Liver (tissue), 9 donors: Measurements from ENCODE around the gene DCUN1D3. TPM values are rescaled to one million over a fixed set of nuclear protein-coding genes. Genes with fewer than 3 reads are reported as not detected.

Source experiments
- DNase-seq: peaks from one replicate; pipeline ENCODE4 v3.0.0-alpha.2; 2017; ENCODE audit warnings: low spot score
- H3K27ac ChIP-seq, 2 donors: one replicate each; pipeline ENCODE4 v1.7.0; 2013; ENCODE audit warnings: inconsistent platforms in 2 of 2, low read length in 2 of 2, control low read depth in 1 of 2, low read depth in 1 of 2, mild to moderate bottlenecking in 1 of 2
- H3K27me3 ChIP-seq, 4 donors: one replicate each; pipeline versions ENCODE4 v1.6.1 to v1.7.0; 2013; ENCODE audit warnings: low read length in 3 of 4, inconsistent platforms in 1 of 4, mild to moderate bottlenecking in 1 of 4, moderate library complexity in 1 of 4; ENCODE audit not compliant: control insufficient read depth in 4 of 4, insufficient read depth in 4 of 4
- H3K36me3 ChIP-seq, 4 donors: one replicate each; pipeline versions ENCODE4 v1.6.1 to v1.7.0; 2013; ENCODE audit warnings: low read length in 3 of 4, mild to moderate bottlenecking in 3 of 4, low read depth in 1 of 4, moderate library complexity in 1 of 4; ENCODE audit not compliant: control insufficient read depth in 4 of 4, insufficient read depth in 3 of 4
- H3K4me1 ChIP-seq, 4 donors: one replicate each; pipeline versions ENCODE4 v1.6.1 to v1.7.0; 2013; ENCODE audit warnings: low read length in 3 of 4, mild to moderate bottlenecking in 3 of 4, moderate library complexity in 1 of 4; ENCODE audit not compliant: control insufficient read depth in 4 of 4, insufficient read depth in 4 of 4
- H3K4me3 ChIP-seq, 3 donors: one replicate each; pipeline versions ENCODE4 v1.6.1 to v1.7.0; 2013; ENCODE audit warnings: low read length in 3 of 3, control low read depth in 1 of 3, low read depth in 1 of 3, mild to moderate bottlenecking in 1 of 3
- H3K9ac ChIP-seq, 2 donors: one replicate each; pipeline ENCODE4 v1.7.0; 2013; ENCODE audit warnings: low read length in 2 of 2, mild to moderate bottlenecking in 2 of 2, moderate library complexity in 2 of 2, control low read depth in 1 of 2, low read depth in 1 of 2
- H3K9me3 ChIP-seq, 4 donors: one replicate each; pipeline versions ENCODE4 v1.6.1 to v1.7.0; 2013; ENCODE audit warnings: low read length in 3 of 4; ENCODE audit not compliant: control insufficient read depth in 4 of 4
- ATF3 ChIP-seq: IDR thresholded peaks from 2 replicates; pipeline ENCODE4 v1.6.1; 2016; ENCODE audit warnings: antibody characterized with exemption
- EGR1 ChIP-seq, 2 donors: IDR thresholded peaks; 2 replicates each; pipeline ENCODE4 v1.6.1; 2016 to 2018; ENCODE audit warnings: antibody characterized with exemption in 2 of 2, low read depth in 2 of 2
- FOXA1 ChIP-seq: IDR thresholded peaks from 2 replicates; pipeline ENCODE4 v1.6.1; 2016; ENCODE audit warnings: antibody characterized with exemption
- FOXA2 ChIP-seq: IDR thresholded peaks from 2 replicates; pipeline ENCODE4 v1.6.1; 2016; ENCODE audit warnings: antibody characterized with exemption
- GABPA ChIP-seq, 2 donors: IDR thresholded peaks in 1 of 2; conservative IDR thresholded peaks in 1 of 2; 2 replicates each; pipeline ENCODE4 v1.6.1; 2016; ENCODE audit warnings: antibody characterized with exemption in 2 of 2, mild to moderate bottlenecking in 1 of 2, moderate library complexity in 1 of 2
- HNF4A ChIP-seq, 2 donors: conservative IDR thresholded peaks; 2 replicates each; pipeline ENCODE4 v1.6.1; 2016; ENCODE audit warnings: antibody characterized with exemption in 2 of 2, mild to moderate bottlenecking in 2 of 2
- HNF4G ChIP-seq: IDR thresholded peaks from 2 replicates; pipeline ENCODE4 v1.6.1; 2016; ENCODE audit warnings: antibody characterized with exemption
- JUND ChIP-seq, 2 donors: IDR thresholded peaks; 2 replicates each; pipeline ENCODE4 v1.6.1; 2016; ENCODE audit warnings: antibody characterized with exemption in 2 of 2
- NR2F2 ChIP-seq: IDR thresholded peaks from 2 replicates; pipeline ENCODE4 v1.6.1; 2016; ENCODE audit warnings: antibody characterized with exemption
- REST ChIP-seq: IDR thresholded peaks from 2 replicates; pipeline ENCODE4 v1.6.1; 2016; ENCODE audit warnings: antibody characterized with exemption, mild to moderate bottlenecking
- RXRA ChIP-seq, 2 donors: IDR thresholded peaks; 2 replicates each; pipeline ENCODE4 v1.6.1; 2017 to 2018; ENCODE audit warnings: antibody characterized with exemption in 2 of 2, mild to moderate bottlenecking in 1 of 2
- SP1 ChIP-seq: IDR thresholded peaks from 2 replicates; pipeline ENCODE4 v1.6.1; 2018; ENCODE audit warnings: antibody characterized with exemption, mild to moderate bottlenecking
- TAF1 ChIP-seq: conservative IDR thresholded peaks from 2 replicates; pipeline ENCODE4 v1.6.1; 2016; ENCODE audit warnings: antibody characterized with exemption, mild to moderate bottlenecking
- YY1 ChIP-seq: IDR thresholded peaks from 2 replicates; pipeline ENCODE4 v1.6.1; 2016; ENCODE audit warnings: antibody characterized with exemption, mild to moderate bottlenecking
- WGBS: extraction: QIAGEN DNeasy Blood & Tissue Kit; methylation state at CpG from one replicate; pipeline ENCODE4 v1.1.7; 2013; 5-methylcytosine and 5-hydroxymethylcytosine counted together
- polyA plus RNA-seq, 2 donors: library from polyadenylated mRNA; stranded (reverse) in 1 of 2; unstranded in 1 of 2; fragments of 200-250 nt in 1 of 2; fragments of >200 nt in 1 of 2; fragmentation: Nextera tagmentation in 1 of 2; extraction: Ambion mirVana in 1 of 2; gene quantifications; one replicate each; pipeline versions ENCODE4 v1.2.1 to v1.2.3, GENCODE V29; 2013 to 2015
- total RNA-seq, 2 donors: library from RNA; depleted of rRNA; stranded (reverse); fragments of >200 nt; gene quantifications; one replicate each; pipeline ENCODE4 v1.2.3, GENCODE V29; 2014
- TF ChIP-seq, protein P1 (sequence below): fragments of 150-350 bp; IDR thresholded peaks from 2 replicates; pipeline ENCODE4 v1.5.1; 2017; ENCODE audit warnings: improper control_type of control experiment, low read depth, low read length; ENCODE audit not compliant: missing input control
- TF ChIP-seq, protein P2 (sequence below): IDR thresholded peaks from 2 replicates; pipeline ENCODE4 v1.6.1; 2016; ENCODE audit warnings: antibody characterized with exemption
- donor health status: healthy.
- donor health status: healthy.
- donor health status: healthy.
- donor health status: healthy.
- donor health status: healthy.

The DCUN1D3 gene
- total and polyA plus RNA-seq, 4 donors = 2.7 to 16.8 (median 4.8) TPM

DNA sequence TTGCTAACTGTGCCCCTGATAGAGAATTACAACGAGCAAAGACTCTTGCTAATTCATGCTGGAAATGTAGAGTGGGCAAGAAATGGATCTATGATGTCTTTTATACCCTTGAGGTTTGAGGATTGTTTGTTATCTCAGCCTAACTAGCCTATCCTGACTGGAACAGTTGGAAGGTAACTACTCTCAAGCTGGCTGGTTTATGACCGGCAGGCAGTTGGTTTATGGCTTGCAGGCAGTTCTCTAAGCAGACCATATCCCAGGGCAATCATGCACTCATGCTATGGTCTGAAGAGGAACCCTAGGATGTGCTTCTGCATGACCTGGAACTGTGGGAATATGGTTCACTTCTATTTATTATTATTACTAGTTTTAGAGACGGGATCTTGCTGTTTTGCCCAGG, 49.5 kb upstream of the DCUN1D3 start:
- Histone ChIP-seq H3K9ac (no peak overlapping the region), H3K9me3 (no peaks in the 10 kb centered on the region), H3K27me3 (no peaks in the 10 kb centered on the region), H3K27ac (no peak overlapping the region), H3K4me1 (no peaks in the 10 kb centered on the region), H3K36me3 (no peaks in the 10 kb centered on the region), H3K4me3 (no peak overlapping the region)
- TF ChIP-seq HNF4G (no peak), FOXA1 (no peak), SP1 (no peak), ATF3 (no peak), GABPA (IDR thresholded peaks at IDR 0.05 in 1 of 2, conservative IDR thresholded peaks at IDR 0.05 in 1 of 2) (no peak), FOXA2 (no peak), YY1 (no peak), REST (no peak), JUND (IDR thresholded peaks at IDR 0.05) (no peak), EGR1 (IDR thresholded peaks at IDR 0.05; ENCODE audit: low read depth in 2 of 2) (no peak)
- TF ChIP-seq, protein P1, sequence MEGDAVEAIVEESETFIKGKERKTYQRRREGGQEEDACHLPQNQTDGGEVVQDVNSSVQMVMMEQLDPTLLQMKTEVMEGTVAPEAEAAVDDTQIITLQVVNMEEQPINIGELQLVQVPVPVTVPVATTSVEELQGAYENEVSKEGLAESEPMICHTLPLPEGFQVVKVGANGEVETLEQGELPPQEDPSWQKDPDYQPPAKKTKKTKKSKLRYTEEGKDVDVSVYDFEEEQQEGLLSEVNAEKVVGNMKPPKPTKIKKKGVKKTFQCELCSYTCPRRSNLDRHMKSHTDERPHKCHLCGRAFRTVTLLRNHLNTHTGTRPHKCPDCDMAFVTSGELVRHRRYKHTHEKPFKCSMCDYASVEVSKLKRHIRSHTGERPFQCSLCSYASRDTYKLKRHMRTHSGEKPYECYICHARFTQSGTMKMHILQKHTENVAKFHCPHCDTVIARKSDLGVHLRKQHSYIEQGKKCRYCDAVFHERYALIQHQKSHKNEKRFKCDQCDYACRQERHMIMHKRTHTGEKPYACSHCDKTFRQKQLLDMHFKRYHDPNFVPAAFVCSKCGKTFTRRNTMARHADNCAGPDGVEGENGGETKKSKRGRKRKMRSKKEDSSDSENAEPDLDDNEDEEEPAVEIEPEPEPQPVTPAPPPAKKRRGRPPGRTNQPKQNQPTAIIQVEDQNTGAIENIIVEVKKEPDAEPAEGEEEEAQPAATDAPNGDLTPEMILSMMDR = no peak
- DNase-seq = no peak
- 85% methylated on average over 3 of the region's 3 CpGs for WGBS

DNA sequence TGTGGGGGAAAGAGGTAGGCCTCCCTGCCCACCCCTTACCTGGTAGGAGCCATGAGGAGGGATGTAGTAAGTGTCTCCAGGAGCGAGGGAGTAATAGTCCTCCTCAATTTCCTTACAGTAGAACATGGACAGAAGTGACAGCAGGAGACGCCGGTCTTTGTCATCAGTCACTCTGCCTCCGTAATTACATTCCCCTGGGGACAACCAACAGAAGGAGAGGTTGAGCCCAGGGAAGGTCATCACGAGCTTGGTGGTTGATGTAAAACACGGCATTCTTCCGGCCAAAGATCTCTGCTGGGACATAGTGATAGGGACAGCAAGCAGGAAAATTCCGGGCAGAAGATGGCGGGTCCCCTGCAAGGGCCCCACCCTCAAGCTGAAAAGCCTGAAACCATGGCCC, 48.3 kb upstream of the DCUN1D3 start:
- Histone ChIP-seq H3K4me1 (no peaks in the 10 kb centered on the region), H3K9me3 (no peaks in the 10 kb centered on the region), H3K27ac (no peak overlapping the region), H3K27me3 (no peaks in the 10 kb centered on the region), H3K4me3 (no peak overlapping the region), H3K9ac (no peak overlapping the region), H3K36me3 (no peaks in the 10 kb centered on the region)
- no peak for DNase-seq
- whole genome bisulfite sequencing = 94% methylated on average over 9 of the region's 9 CpGs
- no peak for TF ChIP-seq TAF1
- no peak for TF ChIP-seq HNF4A (conservative IDR thresholded peaks at IDR 0.05)
- TF ChIP-seq EGR1 (IDR thresholded peaks at IDR 0.05; ENCODE audit: low read depth in 2 of 2) = no peak
- no peak for TF ChIP-seq JUND (IDR thresholded peaks at IDR 0.05)
- TF ChIP-seq, protein P2, sequence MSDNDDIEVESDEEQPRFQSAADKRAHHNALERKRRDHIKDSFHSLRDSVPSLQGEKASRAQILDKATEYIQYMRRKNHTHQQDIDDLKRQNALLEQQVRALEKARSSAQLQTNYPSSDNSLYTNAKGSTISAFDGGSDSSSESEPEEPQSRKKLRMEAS = no peak
- TF ChIP-seq NR2F2 = no peak
- TF ChIP-seq ATF3 = no peak
- no peak for TF ChIP-seq FOXA1
- no peak for TF ChIP-seq REST
- TF ChIP-seq FOXA2 = no peak
- no peak for TF ChIP-seq RXRA (IDR thresholded peaks at IDR 0.05)
- TF ChIP-seq GABPA (IDR thresholded peaks at IDR 0.05 in 1 of 2, conservative IDR thresholded peaks at IDR 0.05 in 1 of 2) = no peak
- no peak for TF ChIP-seq SP1
- TF ChIP-seq, protein P1 = no peak
